ENCODE results near the gene ASIC4.

DNA sequence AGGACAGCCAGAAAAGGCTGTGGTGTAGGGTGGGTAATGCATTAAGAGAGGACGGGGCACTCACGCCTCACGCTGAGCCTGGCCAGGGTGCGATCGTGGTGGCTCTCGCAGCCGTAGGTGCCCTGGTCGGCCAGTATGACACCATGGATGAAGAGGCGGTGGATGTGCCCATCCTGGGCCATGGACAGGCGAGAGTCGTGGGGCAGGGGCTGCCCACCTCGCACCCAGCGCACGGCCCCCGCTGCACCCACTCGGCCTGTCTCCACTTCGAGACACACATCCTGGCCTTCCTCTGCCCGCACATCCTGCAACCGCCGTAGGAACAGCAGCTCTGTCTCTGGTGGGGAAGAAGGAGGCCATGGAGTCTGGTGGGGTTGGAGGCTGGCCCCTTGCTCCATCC, 41.7 kb downstream of the ASIC4 start:
- no peak for TF ChIP-seq SIN3A (IDR thresholded peaks at IDR 0.05; ENCODE audit: low read depth)
- no peak for TF ChIP-seq POLR2A (IDR thresholded peaks at IDR 0.05; ENCODE audit: borderline replicate concordance, extremely low read depth, insufficient read depth, insufficient read length)
- TF ChIP-seq, protein P1, sequence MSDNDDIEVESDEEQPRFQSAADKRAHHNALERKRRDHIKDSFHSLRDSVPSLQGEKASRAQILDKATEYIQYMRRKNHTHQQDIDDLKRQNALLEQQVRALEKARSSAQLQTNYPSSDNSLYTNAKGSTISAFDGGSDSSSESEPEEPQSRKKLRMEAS (IDR thresholded peaks at IDR 0.05) = no peak
- no peak for TF ChIP-seq EZH2 (IDR thresholded peaks at IDR 0.05)
- TF ChIP-seq, protein P2, sequence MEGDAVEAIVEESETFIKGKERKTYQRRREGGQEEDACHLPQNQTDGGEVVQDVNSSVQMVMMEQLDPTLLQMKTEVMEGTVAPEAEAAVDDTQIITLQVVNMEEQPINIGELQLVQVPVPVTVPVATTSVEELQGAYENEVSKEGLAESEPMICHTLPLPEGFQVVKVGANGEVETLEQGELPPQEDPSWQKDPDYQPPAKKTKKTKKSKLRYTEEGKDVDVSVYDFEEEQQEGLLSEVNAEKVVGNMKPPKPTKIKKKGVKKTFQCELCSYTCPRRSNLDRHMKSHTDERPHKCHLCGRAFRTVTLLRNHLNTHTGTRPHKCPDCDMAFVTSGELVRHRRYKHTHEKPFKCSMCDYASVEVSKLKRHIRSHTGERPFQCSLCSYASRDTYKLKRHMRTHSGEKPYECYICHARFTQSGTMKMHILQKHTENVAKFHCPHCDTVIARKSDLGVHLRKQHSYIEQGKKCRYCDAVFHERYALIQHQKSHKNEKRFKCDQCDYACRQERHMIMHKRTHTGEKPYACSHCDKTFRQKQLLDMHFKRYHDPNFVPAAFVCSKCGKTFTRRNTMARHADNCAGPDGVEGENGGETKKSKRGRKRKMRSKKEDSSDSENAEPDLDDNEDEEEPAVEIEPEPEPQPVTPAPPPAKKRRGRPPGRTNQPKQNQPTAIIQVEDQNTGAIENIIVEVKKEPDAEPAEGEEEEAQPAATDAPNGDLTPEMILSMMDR (IDR thresholded peaks at IDR 0.05 in 2 of 3, conservative IDR thresholded peaks at IDR 0.05 in 1 of 3; ENCODE audit: borderline replicate concordance in 1 of 3, insufficient read depth in 1 of 3, low read depth in 2 of 3, low read length in 2 of 3) = no peak
- no peak for TF ChIP-seq ZNF274 (IDR thresholded peaks at IDR 0.05; ENCODE audit: low read depth, low read length)
- TF ChIP-seq, protein P3, sequence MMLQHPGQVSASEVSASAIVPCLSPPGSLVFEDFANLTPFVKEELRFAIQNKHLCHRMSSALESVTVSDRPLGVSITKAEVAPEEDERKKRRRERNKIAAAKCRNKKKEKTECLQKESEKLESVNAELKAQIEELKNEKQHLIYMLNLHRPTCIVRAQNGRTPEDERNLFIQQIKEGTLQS (IDR thresholded peaks at IDR 0.05) = no peak
- TF ChIP-seq JUND (IDR thresholded peaks at IDR 0.05) = no peak
- TF ChIP-seq, protein P4, sequence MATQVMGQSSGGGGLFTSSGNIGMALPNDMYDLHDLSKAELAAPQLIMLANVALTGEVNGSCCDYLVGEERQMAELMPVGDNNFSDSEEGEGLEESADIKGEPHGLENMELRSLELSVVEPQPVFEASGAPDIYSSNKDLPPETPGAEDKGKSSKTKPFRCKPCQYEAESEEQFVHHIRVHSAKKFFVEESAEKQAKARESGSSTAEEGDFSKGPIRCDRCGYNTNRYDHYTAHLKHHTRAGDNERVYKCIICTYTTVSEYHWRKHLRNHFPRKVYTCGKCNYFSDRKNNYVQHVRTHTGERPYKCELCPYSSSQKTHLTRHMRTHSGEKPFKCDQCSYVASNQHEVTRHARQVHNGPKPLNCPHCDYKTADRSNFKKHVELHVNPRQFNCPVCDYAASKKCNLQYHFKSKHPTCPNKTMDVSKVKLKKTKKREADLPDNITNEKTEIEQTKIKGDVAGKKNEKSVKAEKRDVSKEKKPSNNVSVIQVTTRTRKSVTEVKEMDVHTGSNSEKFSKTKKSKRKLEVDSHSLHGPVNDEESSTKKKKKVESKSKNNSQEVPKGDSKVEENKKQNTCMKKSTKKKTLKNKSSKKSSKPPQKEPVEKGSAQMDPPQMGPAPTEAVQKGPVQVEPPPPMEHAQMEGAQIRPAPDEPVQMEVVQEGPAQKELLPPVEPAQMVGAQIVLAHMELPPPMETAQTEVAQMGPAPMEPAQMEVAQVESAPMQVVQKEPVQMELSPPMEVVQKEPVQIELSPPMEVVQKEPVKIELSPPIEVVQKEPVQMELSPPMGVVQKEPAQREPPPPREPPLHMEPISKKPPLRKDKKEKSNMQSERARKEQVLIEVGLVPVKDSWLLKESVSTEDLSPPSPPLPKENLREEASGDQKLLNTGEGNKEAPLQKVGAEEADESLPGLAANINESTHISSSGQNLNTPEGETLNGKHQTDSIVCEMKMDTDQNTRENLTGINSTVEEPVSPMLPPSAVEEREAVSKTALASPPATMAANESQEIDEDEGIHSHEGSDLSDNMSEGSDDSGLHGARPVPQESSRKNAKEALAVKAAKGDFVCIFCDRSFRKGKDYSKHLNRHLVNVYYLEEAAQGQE (IDR thresholded peaks at IDR 0.05; ENCODE audit: low read depth) = no peak
